GM19455 (cell line): ENCODE data around the gene SLC13A2.

ENCODE experiments used
- ATAC-seq: cut with Tn5 transposase; IDR thresholded peaks from one replicate; pipeline ENCODE4 v1.9.1; 2021; ENCODE audit not compliant: unreplicated experiment

SLC13A2 gene

DNA sequence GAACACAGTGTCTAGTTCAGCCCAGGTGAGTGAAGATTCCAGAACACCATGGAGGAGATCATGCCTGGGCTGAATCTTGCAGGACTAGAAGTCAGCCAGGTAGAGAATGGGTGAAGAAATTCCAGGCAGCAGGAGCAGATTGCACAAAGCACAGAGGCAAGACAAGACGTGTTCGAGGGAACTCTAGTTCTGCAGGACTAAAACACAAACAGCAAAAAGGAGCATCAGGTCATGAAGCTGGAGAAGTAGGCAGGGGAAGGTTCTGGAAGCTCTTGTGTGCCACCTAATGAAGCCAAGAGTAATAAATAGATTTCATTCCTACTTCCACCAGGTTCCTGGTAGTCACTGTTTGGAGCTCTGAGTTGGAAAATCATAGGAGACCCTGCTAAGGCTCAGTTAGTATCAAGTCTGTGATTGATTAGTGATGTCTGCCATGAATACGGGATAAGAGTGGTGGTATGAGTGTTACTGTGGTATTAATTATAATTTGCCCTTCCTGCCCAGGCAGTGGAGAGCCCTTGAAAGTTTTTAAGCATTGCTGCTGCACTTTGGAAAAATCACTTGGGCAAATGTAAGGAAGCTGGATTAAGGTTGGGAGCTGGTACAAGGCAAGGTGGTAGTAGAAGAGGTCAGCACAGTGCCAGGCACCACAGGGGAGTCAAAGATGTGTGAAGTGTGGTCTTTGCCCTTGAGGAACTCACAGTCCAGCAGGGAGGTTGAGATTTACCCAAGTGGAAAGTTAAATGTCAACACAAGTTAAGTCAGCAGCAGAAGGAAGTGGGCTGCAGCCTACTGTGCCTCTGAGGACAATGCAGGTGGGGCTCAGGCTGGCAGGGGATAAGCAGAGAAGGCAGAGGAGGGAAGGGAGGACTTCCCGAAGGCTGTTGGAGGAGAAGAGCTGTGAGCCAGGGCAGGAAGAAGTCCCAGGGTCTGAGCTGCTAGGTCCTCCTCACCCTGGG lies 19.2 kb downstream of the SLC13A2 start:
- no peak for ATAC-seq

- ATAC-seq, result no peak
These were observed 20.0 kb downstream of the SLC13A2 start for GRCh38 chr17:28493460-28493859.

DNA sequence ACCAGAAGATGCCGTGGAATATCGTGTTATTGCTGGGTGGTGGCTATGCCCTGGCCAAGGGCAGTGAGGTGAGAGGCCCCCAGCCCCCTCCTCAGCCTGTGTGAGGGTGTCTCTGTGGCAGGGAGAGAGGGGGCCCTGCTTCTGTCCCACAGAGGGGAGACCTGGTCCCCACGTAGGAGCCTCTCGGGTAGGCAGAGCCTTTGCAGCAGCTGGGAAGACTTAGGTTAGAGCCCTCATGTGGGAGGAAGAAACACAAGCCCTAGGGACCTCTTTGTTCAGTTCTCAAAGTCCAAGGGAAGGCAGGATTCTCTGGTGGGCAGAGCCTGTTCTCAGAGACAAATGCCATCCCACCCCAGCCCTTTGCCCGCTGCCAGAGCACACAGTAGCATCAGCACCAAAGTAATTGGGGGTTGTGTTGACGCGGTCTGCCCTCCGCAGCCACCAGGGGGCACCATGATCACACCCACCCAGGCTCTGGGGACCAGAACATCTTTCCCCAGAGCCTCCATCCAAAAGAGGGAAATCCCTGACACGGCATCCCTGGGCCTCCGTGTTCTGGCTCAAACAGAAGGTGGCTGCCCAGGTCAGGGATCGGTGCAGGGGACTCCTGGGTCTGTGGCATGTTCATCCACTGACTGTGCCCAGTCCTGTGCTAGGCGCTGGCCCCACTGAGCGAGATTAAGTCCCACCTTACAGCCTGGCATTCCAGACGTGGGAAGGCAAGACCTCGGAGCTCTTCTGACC lies 21.2 kb downstream of the SLC13A2 start:
- ATAC-seq, result no peak

- ATAC-seq, result no peak
These were observed 22.2 kb downstream of the SLC13A2 start for GRCh38 chr17:28495635-28496034.

DNA sequence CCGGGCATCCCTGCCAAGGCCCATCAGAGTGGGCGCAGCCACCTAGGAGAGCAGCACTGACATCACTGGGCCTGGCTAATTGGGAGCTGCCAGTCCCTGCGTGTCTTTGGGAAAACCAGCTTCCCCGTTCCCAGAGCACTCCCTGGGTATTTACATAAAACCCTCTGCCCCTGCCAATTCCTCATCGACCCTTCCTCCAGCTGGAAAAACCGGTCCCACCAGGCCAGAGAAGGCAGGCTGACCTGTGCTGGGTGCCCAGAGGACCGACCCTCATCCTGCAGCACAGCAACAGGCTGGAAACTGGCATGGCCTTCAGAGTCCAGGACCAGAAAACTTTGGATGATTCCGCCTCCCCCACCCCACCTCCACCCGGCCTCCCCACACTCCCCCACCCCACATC lies 24.5 kb downstream of the SLC13A2 start:
- no peak for ATAC-seq

DNA sequence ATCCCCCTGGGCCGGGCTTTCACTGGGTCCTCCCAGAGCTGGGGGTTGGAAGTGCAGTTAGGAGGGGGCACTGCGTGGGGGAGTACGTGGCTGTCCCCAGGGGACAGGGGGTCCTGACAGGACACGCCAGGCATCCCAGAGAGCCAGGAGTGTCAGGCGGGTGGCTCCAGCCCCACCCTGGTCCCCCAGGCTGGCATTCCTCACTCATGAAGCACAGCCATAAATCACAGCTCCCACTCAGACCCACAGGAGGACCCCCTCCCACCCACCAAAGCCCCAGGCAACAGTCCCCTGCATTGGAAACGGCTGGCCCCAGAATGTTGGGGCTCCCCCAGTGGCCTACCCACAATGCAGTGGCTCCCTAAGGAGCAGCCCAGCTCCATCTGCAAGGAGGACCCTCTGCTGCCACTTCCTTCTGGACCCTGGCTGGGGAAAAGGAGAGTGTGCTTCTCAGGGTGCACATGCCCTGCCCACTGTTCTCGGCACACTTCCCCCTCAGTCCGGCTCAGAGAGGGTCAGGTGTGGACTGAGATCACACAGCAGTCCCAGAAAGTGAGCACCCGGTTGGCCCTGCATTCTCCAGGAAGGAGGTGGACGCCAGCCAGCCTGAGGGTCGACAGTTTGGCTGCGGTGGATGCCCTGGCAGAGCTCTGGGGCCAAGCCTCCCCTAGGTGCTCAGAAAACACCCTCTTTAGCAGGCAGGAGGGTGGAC lies 25.4 kb downstream of the SLC13A2 start:
- ATAC-seq, result no peak

- no peak for ATAC-seq
These were observed 25.9 kb downstream of the SLC13A2 start for GRCh38 chr17:28499364-28499664.

DNA sequence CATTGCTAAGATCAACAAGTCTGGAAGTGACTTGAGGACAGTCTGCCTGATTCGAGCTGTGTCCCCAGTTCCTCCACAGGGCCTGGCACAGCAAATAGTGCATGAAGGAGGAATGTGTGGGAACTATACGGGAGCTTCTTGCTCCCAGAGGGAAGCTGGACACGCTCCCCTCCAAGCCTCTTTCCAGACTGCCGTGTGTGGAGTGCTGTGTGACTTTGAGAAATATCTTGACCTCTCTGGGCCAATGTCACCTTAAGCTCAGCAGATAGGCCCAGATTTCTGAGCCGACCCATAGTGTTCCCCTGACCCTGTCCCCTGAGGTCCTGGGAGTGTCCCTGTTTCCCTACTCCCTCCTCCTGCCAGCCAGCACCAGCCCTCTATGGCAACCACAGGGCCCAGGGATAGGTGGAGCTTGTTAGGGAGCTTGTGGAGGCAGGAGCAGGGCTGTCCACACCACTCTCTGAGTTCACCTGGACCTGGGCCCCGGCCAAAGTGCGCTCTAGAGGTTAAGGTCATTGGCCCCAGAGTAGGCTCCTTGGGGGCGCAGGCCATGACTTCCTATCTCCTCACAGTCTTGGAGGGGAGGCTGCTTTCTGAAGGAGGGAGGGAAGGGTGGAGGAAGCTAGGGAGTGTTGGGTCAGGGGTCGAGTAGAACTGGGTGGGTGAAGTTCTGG lies 26.4 kb downstream of the SLC13A2 start:
- ATAC-seq, result no peak

GRCh38 chr17:28500712-28501379 lies 27.4 kb downstream of the SLC13A2 start:
- ATAC-seq, result no peak

DNA sequence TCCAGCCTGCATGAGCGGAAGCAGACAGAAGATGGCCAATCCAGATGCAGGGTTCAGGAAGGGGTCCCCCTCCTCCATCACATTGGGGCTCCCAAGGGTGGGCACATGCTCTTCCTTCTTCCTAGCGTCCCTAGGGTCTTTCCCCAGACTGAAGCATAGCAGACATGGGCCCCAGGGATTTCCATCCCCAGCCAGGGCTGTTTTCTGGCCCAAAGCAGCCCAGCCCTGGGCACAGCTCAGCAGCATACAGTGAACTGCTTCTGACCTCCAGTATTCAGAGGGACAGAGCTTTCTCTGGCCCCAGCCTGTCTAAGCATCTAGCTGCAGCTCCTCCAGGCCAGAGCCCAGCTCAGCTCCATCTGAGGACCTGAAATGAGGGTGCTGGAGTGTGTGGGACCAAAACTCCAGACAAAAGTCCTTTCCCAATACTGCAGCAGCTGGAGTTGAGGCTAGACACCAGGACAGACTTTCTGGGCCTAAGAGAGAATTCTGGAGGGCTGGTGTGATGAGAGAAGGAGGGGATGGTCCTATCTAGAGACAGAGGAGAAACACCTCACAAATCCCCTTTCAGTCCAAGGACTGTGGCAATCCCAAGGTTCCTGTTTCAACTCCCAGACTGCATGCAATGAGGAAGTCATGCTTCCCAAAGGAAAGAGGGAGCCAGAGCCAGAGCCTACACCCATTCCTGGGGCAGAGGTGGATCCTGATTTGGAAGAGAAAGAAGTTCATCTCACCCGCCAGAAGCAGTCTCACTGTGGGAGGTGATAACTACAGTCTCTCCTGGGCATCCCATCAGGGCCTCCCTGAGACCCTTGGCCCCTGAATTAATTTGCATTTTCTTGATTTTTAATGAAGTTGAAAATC lies 28.2 kb downstream of the SLC13A2 start:
- no peak for ATAC-seq

DNA sequence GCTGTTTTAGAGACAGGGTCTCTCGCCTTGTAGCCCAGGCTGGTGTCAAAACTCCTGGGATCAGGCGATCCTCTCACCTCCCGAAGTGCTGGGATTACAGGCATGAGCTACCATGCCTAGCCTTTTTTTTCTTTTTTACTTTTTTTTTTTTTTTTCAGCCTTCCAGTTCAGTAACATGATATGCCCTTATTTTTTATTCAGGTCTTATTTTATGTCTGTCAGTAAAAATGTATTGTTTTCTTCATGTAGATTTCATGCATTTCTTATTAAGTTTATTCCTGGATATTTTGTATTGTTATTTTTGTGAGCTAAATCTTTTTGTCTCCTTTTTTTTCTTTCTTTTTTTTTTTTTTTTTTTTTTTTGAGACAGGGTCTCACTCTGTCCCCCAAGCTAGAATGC lies 30.0 kb downstream of the SLC13A2 start:
- no peak for ATAC-seq

GRCh38 chr17:28505986-28506665 lies 32.7 kb downstream of the SLC13A2 start, which contains the start of gene FOXN1:
Gene FOXN1 (plus strand): TSS chr17:28506348. CDS start chr17:28523970, 17,622 bp downstream.
- ATAC-seq, result no peak

DNA sequence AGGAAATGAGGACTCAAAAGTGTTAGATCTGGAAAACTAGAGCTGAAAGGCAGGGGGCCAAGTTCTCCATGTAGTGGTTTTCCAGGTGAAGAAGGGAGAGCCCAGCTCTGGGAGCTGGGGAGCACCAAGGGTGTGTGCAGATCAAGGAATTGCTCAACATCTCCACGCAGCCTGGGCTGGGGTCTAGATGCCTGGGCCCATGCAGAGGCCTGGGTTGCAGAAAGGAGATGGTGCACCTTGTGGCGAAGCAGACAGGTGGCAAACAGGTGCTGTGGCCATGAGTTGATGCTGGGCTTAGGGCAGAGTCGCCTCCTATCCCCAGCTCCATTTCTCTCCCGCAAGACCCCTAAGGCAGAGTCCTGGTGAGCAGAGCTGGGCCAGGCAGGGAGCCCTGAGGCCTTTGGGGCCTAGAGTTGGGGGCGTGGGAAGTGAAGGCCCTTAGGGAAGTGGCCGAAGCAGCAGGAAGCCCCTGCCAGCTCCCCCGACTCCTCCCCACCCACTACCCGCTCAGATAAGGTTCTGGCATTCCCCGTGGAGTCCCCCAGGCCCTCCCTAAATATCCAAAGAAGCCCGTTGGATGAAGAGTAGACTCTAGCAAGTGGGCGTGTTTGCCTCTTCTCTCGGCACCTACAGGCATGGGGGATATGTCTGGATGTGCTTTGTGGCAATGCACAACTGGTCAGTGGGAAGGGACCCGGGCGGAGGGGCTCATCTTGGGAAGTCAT lies 33.5 kb downstream of the SLC13A2 start:
- no peak for ATAC-seq

- ATAC-seq, result no peak
These were observed 34.2 kb downstream of the SLC13A2 start for GRCh38 chr17:28507567-28508203.

GRCh38 chr17:28508211-28508724 lies 34.8 kb downstream of the SLC13A2 start:
- ATAC-seq, result no peak

- no peak for ATAC-seq
These were observed 36.3 kb downstream of the SLC13A2 start for GRCh38 chr17:28509789-28510188.

DNA sequence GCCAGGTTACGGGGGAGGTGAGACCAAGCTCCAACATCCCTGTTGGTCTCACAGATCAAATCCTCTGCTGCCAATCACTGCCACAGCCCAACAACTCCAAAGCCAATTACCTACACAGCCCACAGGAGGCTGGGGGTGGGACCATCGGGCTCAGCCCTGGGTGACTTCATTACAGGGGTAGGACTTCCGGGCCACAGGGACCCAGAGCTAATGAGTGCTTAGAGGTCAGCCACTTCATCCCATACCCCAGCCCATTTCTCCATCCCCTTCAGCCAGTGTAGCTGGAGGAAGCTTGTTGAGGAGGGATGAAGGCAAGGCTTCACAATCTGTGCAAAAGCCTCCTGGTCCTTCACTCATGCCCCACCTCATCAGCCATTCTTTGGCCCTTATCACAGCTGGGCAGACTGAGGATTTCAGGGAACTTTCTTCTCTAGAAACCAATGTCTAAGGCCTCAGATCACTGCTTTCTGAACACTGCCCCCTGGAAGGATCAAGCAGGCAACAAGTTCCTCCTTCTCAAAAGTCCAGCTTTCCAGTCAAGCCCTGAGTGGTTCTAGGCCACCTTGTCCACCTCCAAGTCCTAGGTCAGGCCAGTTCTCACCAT lies 38.5 kb downstream of the SLC13A2 start:
- no peak for ATAC-seq
